Peyer's patch (tissue), 4 donors: ENCODE data around the gene RAP1A. TPM values are rescaled to one million over a fixed set of nuclear protein-coding genes. Genes with fewer than 3 reads are reported as not detected.
A peak's percentile ranks its signal among the peaks of the same experiment; 100 is the strongest.

Experiments
- DNase-seq, 3 donors: peaks; one replicate each; pipeline ENCODE4 v3.0.0-alpha.2; 2017 to 2019
- H3K27ac ChIP-seq, 4 donors: fragments of 200-600 bp; sonication (generic); one replicate each; pipeline ENCODE4 v1.5.1; 2016 to 2019
- H3K27me3 ChIP-seq, 2 donors: fragments of 200-600 bp; sonication (generic); one replicate each; pipeline ENCODE4 v1.5.1; 2019
- H3K36me3 ChIP-seq, 3 donors: fragments of 200-600 bp; sonication (generic); one replicate each; pipeline ENCODE4 v1.5.1; 2016 to 2019
- H3K4me1 ChIP-seq, 4 donors: fragments of 200-600 bp; sonication (generic); one replicate each; pipeline ENCODE4 v1.5.1; 2016 to 2019
- H3K4me3 ChIP-seq, 4 donors: fragments of 200-600 bp; sonication (generic); 1 replicate in 3 of 4; 2 replicates in 1 of 4; pipeline ENCODE4 v1.5.1; 2016 to 2019; ENCODE audit warnings: mild to moderate bottlenecking in 1 of 4
- H3K9me3 ChIP-seq, 4 donors: fragments of 200-600 bp; sonication (generic); one replicate each; pipeline ENCODE4 v1.5.1; 2016 to 2019; ENCODE audit warnings: mild to moderate bottlenecking in 1 of 4
- POLR2A ChIP-seq, 2 donors: fragments of 450-650 bp; IDR thresholded peaks; one replicate each; pipeline ENCODE4 v1.5.1; 2017; ENCODE audit warnings: antibody characterized with exemption in 2 of 2, mild to moderate bottlenecking in 2 of 2, moderate library complexity in 2 of 2
- total RNA-seq, 4 donors: library from RNA; depleted of rRNA; stranded (reverse); fragments of >200 nt; gene quantifications; one replicate each; pipeline ENCODE4 v1.1.0, GENCODE V29; 2016
- TF ChIP-seq, protein P1 (sequence below), 6 experiments: fragments of 450-650 bp in 4 of 6; fragments of 200-600 bp in 2 of 6; sonication (generic) in 1 of 6; IDR thresholded peaks; one replicate each; pipeline ENCODE4 v1.5.1; 2017 to 2019; ENCODE audit warnings: antibody characterized with exemption in 6 of 6, mild to moderate bottlenecking in 3 of 6, moderate library complexity in 1 of 6

Gene RAP1A
- total RNA-seq, 4 donors from 2014 or later: 16.5 to 66.0 (median 46.2) TPM

DNA sequence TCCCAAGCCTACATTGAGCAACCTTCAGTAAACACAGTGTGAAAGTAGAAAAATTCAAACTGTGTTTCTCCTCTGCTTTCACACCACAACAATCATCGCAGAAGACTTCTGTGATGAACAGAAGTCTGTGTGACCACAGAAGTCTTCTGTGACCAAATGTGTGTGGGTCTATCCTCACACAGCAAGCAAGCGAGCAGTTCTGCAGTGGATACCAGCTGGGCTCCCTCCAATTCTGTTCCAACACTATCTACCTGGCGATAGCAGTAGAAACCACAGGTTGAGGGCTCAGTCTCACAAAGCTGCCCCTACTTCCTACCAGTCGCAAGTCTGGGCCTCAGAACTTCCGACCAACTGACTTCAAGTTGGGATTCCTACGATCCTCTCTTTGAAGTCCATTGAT lies 21.0 kb upstream of the RAP1A start:
- DNase-seq: no peak
- H3K36me3 ChIP-seq: no peaks in the 10 kb centered on the region
- no peak for TF ChIP-seq POLR2A (IDR thresholded peaks at IDR 0.05)
- TF ChIP-seq, protein P1, sequence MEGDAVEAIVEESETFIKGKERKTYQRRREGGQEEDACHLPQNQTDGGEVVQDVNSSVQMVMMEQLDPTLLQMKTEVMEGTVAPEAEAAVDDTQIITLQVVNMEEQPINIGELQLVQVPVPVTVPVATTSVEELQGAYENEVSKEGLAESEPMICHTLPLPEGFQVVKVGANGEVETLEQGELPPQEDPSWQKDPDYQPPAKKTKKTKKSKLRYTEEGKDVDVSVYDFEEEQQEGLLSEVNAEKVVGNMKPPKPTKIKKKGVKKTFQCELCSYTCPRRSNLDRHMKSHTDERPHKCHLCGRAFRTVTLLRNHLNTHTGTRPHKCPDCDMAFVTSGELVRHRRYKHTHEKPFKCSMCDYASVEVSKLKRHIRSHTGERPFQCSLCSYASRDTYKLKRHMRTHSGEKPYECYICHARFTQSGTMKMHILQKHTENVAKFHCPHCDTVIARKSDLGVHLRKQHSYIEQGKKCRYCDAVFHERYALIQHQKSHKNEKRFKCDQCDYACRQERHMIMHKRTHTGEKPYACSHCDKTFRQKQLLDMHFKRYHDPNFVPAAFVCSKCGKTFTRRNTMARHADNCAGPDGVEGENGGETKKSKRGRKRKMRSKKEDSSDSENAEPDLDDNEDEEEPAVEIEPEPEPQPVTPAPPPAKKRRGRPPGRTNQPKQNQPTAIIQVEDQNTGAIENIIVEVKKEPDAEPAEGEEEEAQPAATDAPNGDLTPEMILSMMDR (IDR thresholded peaks at IDR 0.05): no peak
- H3K4me1 ChIP-seq: peaks cover 0 to 38% (median 15%) of the 10 kb centered on the region in 4 donors
- peak overlapping the region; percentile 2 to 54 (median 30) for H3K27ac ChIP-seq
- no peaks in the 10 kb centered on the region for H3K27me3 ChIP-seq
- H3K9me3 ChIP-seq: no peaks in the 10 kb centered on the region
- no peak overlapping the region for H3K4me3 ChIP-seq

DNA sequence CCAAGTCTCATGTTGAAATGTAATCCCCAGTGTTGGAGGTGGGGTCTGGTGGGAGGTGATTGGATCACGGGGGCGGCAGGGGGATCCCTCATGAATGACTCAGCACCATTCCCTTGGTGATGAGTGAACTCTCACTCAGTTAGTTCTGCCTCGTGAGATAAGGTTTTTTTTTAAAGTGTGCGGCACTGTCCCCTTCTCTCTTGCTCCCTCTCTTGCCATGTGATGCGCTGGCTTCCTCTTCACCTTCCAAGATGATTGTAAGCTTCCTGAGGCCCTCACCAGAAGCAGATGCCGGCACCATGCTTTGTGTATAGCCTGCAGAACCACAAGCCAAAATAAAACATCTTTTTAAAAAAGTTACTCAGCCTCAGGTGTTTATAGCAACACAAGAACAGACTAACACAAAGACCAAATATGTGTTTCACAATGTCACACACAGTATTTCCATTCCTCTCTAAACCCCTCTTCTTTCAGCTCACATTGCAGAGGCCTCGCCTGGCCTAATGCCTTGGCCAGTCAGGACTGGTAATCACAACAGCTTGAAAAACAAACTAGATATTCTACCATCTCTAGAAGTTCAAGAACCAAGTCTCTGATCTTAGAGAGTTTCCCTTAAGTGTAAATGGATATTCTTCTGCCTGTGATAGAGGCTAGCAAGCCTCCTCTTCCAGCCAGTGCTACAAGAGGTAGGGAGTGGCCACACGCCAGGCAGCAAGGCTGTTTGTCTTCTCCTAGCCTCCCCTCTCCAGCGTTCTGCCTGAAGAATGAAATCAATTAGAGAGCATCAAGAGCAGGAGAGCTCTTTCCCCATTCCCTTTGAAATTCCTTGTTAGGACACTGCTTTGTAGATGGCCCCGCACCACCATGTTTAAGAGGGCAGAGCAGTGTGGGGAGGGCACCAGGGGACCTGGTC lies 19.6 kb upstream of the RAP1A start:
- TF ChIP-seq, protein P1 (IDR thresholded peaks at IDR 0.05): no peak
- no peak for TF ChIP-seq POLR2A (IDR thresholded peaks at IDR 0.05)
- no peaks in the 10 kb centered on the region for H3K9me3 ChIP-seq
- peak overlapping the region in 1 of 4 donors; percentile 58 for H3K27ac ChIP-seq
- H3K27me3 ChIP-seq: no peaks in the 10 kb centered on the region
- H3K4me3 ChIP-seq: no peak overlapping the region
- peaks cover 0 to 28% (median 12%) of the 10 kb centered on the region in 4 donors for H3K4me1 ChIP-seq
- no peaks in the 10 kb centered on the region for H3K36me3 ChIP-seq
- no peak for DNase-seq

DNA sequence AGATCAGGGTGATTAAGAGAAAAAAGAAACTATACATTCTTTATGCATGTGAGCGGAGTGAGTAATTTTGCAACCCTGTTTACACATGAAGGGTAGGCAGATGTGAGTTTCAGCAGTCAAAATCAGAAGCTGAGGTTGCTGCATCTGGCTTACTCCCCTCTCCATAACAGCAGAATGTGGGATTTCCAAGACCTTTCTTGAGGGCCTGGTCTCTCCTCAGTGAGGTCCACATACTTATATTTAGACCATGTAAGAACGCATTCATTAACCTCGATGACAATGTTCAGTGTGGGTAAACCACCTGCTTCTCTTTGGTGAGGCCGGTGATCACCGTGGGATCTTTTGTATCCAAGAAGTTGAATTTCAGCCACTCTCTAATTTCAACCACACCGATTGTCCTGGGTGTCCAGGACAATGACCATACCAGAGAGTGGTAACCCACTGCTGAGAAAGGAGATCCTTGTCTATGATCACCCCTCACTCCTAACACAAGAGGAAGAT lies 18.7 kb upstream of the RAP1A start:
- no peak overlapping the region for H3K4me3 ChIP-seq
- H3K4me1 ChIP-seq: peaks cover 0 to 28% (median 12%) of the 10 kb centered on the region in 4 donors
- no peaks in the 10 kb centered on the region for H3K27me3 ChIP-seq
- no peaks in the 10 kb centered on the region for H3K36me3 ChIP-seq
- DNase-seq: no peak
- TF ChIP-seq POLR2A (IDR thresholded peaks at IDR 0.05): no peak
- TF ChIP-seq, protein P1 (IDR thresholded peaks at IDR 0.05): no peak
- peak overlapping the region in 1 of 4 donors; percentile 58 for H3K27ac ChIP-seq
- no peaks in the 10 kb centered on the region for H3K9me3 ChIP-seq

DNA sequence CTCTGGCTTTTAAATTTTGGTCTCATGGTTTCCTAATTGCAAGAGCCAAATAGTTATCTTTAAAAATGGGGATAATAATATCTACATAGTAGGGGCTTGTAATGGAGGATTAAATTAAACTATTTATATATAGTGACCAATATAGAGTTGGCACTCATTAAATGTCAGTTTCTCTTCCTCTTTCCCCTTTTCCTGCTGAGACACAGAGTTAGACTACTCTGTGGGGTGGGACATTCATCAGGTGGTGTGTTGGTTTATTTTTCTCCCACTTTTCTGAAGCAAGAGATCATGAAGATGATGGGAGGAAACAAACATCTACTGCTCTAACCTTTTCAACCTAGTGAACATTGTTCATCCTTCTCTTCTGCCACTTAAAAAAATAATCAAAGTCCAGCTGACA lies 17.3 kb upstream of the RAP1A start:
- H3K9me3 ChIP-seq: no peaks in the 10 kb centered on the region
- H3K4me3 ChIP-seq: no peak overlapping the region
- no peak for DNase-seq
- no peaks in the 10 kb centered on the region for H3K27me3 ChIP-seq
- peaks cover 0 to 26% (median 14%) of the 10 kb centered on the region in 4 donors for H3K4me1 ChIP-seq
- H3K36me3 ChIP-seq: no peaks in the 10 kb centered on the region
- peak overlapping the region in 3 of 4 donors; percentile 46 to 58 (median 49) for H3K27ac ChIP-seq
- TF ChIP-seq, protein P1 (IDR thresholded peaks at IDR 0.05): no peak
- TF ChIP-seq POLR2A (IDR thresholded peaks at IDR 0.05): no peak

DNA sequence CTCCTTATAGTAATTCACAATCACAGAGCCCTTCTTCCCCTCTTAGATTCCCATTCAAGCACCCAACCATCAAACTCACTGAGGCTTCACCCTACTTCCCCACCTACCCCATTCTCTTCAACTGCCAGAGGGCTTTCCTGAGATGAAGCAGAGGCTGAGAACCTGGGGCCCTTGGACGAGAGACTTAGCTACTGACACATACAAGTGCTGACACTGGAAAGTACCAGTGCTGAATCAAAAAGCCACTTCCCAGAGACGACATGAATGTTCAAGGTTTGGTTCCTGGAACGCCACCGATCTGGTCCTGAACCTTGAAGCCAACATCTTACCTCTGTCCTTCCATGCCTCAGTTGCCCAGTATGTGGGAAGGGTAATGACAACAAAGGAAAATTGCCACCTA lies 16.6 kb upstream of the RAP1A start:
- H3K27me3 ChIP-seq: no peaks in the 10 kb centered on the region
- peak overlapping the region in 3 of 4 donors; percentile 46 to 57 (median 49) for H3K27ac ChIP-seq
- no peak overlapping the region for H3K4me3 ChIP-seq
- no peak for DNase-seq
- H3K36me3 ChIP-seq: no peaks in the 10 kb centered on the region
- peaks cover 0 to 26% (median 14%) of the 10 kb centered on the region in 4 donors for H3K4me1 ChIP-seq
- H3K9me3 ChIP-seq: no peaks in the 10 kb centered on the region
- TF ChIP-seq POLR2A (IDR thresholded peaks at IDR 0.05): no peak
- TF ChIP-seq, protein P1 (IDR thresholded peaks at IDR 0.05): no peak
